GM18951 (cell line): ENCODE measurements around the gene SEZ6L.
"Not testable (repeated sequence)": the region's sequence is repeated elsewhere in the genome, so short reads cannot be mapped to it uniquely, and the experiment has no call there.

Source experiments
- POLR2A ChIP-seq: IDR thresholded peaks from 4 replicates; pipeline ENCODE4 v1.6.1; 2011; ENCODE audit warnings: mild to moderate bottlenecking; ENCODE audit not compliant: insufficient read length, insufficient read depth; ENCODE audit errors: extremely low read depth
- in situ Hi-C: fragments of 300-500 bp; cut with MboI; formaldehyde crosslinking; loops from one replicate; pipeline ENCODE4 v1.12.0; 2022; ENCODE audit warnings: low sequenced_read_pairs, mixed read lengths, inconsistent platforms; ENCODE audit not compliant: unreplicated experiment

The SEZ6L gene

DNA sequence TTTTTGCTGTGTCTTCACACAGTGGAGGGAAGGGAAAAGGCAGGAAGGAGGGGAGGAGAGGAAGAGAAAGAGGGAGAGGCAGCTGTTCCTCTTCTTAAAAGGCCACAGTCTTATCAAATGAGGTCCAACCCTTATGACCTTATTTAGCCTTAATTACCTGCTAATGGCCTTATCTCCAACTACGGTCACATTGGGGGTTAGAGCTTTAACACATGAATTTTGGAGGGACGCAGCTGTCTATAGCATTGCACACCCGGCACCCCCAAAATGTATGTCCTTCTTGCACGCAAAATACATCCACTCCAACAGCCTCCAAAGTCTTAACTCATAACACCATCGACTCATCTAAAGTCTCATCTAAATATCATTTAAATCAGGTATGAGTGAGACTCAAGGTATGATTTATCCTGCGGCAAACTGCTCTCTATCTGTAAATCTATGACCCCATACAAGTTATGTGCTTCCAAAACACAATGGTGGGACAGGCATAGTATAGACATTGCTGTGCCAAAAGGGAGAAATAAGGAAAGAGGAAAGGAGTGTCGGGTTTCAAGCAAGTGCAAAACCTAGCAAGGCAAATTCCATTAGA lies 214.8 kb downstream of the SEZ6L start:
- TF ChIP-seq POLR2A, result no peak
- in situ Hi-C loops, result no loop called here

GRCh38 chr22:26385164-26385563 lies 215.9 kb downstream of the SEZ6L start:
- in situ Hi-C loops, result no loop called here
- no peak for TF ChIP-seq POLR2A

DNA sequence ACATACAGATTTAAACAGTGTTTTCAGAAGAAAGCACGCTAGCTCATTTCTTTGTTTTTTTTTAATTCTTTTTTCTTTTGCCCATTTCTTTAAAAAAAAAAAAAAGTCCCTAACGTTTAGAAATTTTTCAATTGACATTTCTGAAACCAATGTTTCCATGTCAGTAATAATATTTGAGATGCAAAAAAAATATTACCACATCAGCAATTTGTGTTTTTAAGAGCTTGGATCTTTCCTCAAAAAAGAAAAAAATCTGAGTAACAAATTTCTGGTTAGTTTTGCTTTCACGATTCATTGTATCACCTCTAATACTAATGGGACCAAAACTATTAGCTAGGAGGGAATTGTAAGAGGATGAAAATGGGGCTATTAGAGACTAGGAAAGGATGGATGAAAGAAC lies 219.9 kb downstream of the SEZ6L start:
- no peak for TF ChIP-seq POLR2A

DNA sequence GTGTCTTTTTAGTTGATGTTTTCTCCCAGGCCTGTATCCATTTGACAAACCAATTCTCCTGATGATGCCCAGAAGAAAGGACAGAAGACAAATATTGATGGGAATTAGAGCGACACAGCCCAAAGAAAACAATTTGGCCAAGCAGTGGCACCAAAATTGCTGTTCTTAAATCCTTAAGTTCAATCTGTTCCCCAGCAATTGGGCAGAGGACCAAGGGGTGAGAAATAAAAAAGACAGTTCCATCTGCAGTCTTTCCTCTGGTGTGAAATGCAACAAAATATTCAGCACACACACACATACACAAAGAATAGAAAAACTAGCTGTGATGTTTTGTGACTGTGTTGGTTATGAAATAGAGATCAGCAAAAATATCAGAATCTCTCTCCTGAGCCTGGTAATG lies 221.8 kb downstream of the SEZ6L start:
- no peak for TF ChIP-seq POLR2A
- in situ Hi-C loops, result no loop called here

More for the DNA sequence above, 219.9 kb downstream of the SEZ6L start:
- in situ Hi-C loops, result no loop called here

GRCh38 chr22:26391623-26392022 lies 222.4 kb downstream of the SEZ6L start:
- no peak for TF ChIP-seq POLR2A
- in situ Hi-C loops, result no loop called here

DNA sequence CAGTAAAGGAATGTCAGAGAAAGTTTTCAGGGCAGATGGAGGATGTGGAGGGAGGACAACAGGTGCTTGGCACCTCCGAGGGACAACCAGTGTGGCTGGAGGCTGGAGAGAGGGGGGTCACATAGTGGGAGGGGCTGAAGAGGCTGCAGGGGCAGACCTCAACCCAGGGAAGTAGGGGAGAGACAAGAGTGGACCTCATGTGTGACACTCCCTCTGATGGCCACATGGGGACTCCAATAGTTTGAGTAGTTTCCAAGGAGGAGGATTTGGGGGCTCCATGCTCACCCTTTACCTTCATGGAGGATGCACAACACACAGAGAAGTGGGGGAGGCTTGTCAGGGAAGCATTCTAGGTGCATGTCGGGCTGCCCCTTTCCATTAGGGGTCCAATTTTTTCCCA lies 224.7 kb downstream of the SEZ6L start:
- TF ChIP-seq POLR2A, result no peak
- in situ Hi-C loops, result no loop called here

DNA sequence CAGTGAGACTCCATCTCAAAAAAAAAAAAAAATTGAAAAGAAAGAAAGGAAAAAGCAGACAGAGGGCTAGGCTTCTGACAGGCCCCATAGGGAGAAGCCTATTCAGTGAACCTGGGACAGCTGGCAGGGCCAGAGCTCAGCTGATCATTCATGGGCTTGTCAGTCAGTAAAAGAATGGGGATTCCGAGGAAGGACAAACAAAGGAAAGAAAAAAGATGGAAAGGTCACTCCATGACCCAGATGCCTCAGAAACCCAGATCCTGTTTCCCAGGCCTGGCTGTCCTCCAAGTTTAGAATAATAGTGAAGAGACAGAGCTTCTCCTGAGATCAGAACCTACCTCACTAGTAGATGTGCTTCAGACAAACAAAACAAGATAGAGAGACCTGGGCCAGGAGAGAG lies 225.5 kb downstream of the SEZ6L start:
- no peak for TF ChIP-seq POLR2A
- in situ Hi-C loops, result no loop called here

GRCh38 chr22:26395926-26396325 lies 226.7 kb downstream of the SEZ6L start:
- in situ Hi-C loops, result no loop called here
- no peak for TF ChIP-seq POLR2A

DNA sequence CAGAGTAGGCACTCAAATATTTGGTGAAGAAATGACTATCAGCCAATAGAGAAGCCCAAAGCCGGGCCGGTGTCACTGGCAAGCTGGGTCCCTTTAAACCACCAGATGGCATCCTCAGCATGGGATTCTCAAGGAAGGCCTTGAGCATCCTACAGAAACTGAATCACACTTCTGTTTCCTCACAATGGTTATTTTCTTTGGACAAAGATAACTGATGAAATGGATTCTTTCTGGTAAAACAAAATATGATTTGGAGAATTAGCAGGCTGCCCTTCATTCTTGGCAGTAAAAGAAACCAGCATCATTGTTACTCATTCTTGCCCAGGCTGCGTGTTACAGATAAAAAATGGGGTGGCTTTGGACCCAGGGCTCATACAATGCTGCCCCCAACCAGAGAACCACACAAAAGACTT lies 229.5 kb downstream of the SEZ6L start:
- in situ Hi-C loops, result no loop called here
- no peak for TF ChIP-seq POLR2A

DNA sequence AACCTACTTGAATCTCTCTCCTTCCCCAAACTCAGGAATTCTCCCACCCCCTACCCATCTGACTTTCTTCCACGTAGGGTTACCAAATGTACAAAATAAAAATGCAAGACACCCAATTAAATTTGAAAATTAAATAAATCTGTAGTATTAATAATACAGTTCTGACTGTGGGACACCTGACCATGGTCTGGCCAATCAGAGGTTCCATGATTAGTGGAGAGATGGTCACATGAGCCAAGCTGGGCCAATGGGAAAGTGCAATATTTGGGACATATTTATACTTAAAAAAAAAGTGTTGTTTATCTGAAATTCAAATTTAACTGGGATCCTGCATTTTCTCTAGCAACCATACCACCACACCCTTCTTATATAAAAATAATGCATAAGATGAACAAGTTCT lies 230.0 kb downstream of the SEZ6L start:
- TF ChIP-seq POLR2A, result no peak
- in situ Hi-C loops, result no loop called here

DNA sequence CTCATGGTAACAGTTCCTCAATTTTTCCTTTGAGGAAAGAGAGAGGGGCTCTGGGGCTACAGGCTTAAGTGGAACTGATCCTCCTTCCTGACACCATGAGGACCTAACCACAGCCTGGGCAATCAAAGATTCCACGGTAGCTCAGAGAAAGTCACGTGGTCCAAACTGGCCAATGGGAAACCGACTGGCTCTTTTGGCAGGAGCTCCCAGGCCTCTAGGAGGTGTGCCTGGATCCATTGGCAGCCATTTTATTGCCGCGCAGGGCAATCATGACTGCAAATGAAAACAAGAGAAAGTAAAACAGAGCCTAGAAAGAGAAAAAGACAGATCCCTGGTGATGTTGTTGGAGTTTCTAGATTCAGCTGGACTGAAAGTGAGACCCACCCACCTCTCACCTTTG lies 232.5 kb downstream of the SEZ6L start:
- in situ Hi-C loops, result loop anchor here (5.0 kb wide), 1 partner anchor 56 kb away; no protein-coding TSS in a partner anchor

GRCh38 chr22:26404851-26405421 lies 235.7 kb downstream of the SEZ6L start:
- no peak for TF ChIP-seq POLR2A
- in situ Hi-C loops, result loop anchor here (5.0 kb wide), 1 partner anchor 52 kb away; no protein-coding TSS in a partner anchor

More for the DNA sequence above, 232.5 kb downstream of the SEZ6L start:
- TF ChIP-seq POLR2A, result no peak

DNA sequence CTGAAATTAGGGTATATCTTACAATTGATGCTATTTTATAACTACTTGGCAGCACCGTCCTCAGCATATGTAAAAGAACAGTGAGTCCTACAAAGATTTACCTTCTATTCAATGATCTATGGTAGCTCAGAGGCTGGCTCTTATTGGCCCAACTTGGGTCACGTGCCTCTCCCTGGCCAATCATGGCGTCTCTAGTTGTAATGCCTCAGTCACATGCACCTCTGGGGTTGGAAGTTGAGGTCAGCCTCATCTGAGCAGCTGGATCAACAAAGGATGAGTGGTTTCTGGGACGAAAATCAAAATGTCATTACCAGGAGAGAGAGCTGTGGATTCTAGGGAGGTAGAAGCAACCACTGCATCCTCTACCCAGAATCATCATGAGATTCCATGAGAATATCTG lies 236.9 kb downstream of the SEZ6L start:
- in situ Hi-C loops, result no loop called here
- TF ChIP-seq POLR2A, result no peak

- in situ Hi-C loops, result not testable (repeated sequence)
These were observed 239.4 kb downstream of the SEZ6L start for GRCh38 chr22:26408562-26409220.
